Thyroid gland (tissue), 4 donors: ENCODE data around the gene SKIDA1. TPM values are rescaled to one million over a fixed set of nuclear protein-coding genes. Genes with fewer than 3 reads are reported as not detected.

ENCODE experiments used
- DNase-seq, 2 donors: peaks; one replicate each; pipeline ENCODE4 v3.0.0-alpha.2; 2019
- H3K27ac ChIP-seq, 3 donors: fragments of 200-600 bp; sonication (generic); 1 replicate in 2 of 3; 2 replicates in 1 of 3; pipeline ENCODE4 v1.5.1; 2016 to 2019; ENCODE audit warnings: mild to moderate bottlenecking in 1 of 3, moderate library complexity in 1 of 3
- H3K27me3 ChIP-seq: fragments of 200-600 bp; sonication (generic); one replicate; pipeline ENCODE4 v1.5.1; 2019
- H3K36me3 ChIP-seq, 2 donors: fragments of 200-600 bp; sonication (generic); one replicate each; pipeline ENCODE4 v1.5.1; 2016 to 2019
- H3K4me1 ChIP-seq, 2 donors: fragments of 200-600 bp; sonication (generic); one replicate each; pipeline ENCODE4 v1.5.1; 2017 to 2019
- H3K4me3 ChIP-seq, 3 donors: fragments of 200-600 bp; sonication (generic); replicated peaks in 1 of 3; 1 replicate in 2 of 3; 2 replicates in 1 of 3; pipeline ENCODE4 v1.5.1; 2016; ENCODE audit warnings: mild to moderate bottlenecking in 1 of 3
- H3K9me3 ChIP-seq: fragments of 200-600 bp; sonication (generic); one replicate; pipeline ENCODE4 v1.5.1; 2017
- POLR2A ChIP-seq, 2 donors: fragments of 450-650 bp; IDR thresholded peaks; one replicate each; pipeline ENCODE4 v1.6.1; 2017; ENCODE audit warnings: antibody characterized with exemption in 2 of 2, mild to moderate bottlenecking in 2 of 2, moderate library complexity in 1 of 2
- WGBS, 2 donors: methylation state at CpG; one replicate each; pipeline ENCODE4 v1.1.5; 2017; 5-methylcytosine and 5-hydroxymethylcytosine counted together
- intact Hi-C: fragments of 100-400 bp; cut with DNase I; formaldehyde crosslinking; loops from one replicate; pipeline ENCODE4 v1.15.1; 2023
- total RNA-seq, 4 donors: library from RNA; depleted of rRNA; stranded (reverse); fragments of >200 nt; gene quantifications; one replicate each; pipeline ENCODE4 v1.2.3, GENCODE V29; 2016
- TF ChIP-seq, protein P1 (sequence below), 6 experiments: fragments of 200-600 bp in 3 of 6; fragments of 450-650 bp in 3 of 6; sonication (generic) in 3 of 6; IDR thresholded peaks; one replicate each; pipeline ENCODE4 v1.5.1; 2016 to 2019; ENCODE audit warnings: antibody characterized with exemption in 6 of 6, mild to moderate bottlenecking in 2 of 6, inconsistent platforms in 1 of 6, moderate library complexity in 1 of 6

SKIDA1 gene
- total RNA-seq, 4 donors from 2014 or later = 3.1 to 9.9 (median 7.1) TPM

DNA sequence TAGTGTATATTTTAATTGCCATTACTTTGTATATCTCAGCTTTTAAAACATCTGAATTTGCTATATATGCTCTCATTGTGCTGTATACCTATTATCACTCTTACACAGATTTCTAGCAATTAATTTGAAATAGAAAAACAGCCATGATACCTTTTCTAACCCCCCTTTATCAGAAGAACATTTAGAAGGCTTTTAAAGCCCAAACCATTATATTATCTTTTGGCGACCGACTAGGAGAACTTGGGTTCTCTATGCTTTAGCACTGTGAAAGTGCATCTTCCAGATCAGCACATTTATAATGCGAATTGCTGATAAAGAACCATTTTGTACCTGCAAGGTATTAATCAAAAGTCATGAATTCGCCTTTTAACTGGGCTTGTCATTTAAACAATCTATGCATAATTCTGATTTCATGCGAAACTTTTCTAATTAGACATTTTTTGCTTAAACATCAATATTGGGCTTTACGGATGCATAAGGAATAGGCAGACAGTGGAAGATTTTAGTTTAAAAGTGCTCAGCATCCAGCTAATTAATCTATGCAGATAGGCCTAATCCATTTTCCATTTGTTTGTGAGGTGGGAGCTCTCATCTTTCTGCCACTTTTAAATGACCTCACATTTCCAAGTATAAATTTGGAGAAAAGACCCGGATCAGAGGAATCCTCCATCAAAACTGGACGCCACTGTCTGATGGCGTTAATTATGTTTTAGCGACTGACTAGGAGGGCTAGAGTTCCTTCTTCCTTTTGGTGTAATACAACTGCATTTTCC, 7.4 kb upstream of the SKIDA1 start:
- no peaks in the 10 kb centered on the region for H3K27me3 ChIP-seq
- H3K36me3 ChIP-seq = peaks cover 0 to 6% of the 10 kb centered on the region in 2 donors
- no peaks in the 10 kb centered on the region for H3K9me3 ChIP-seq
- TF ChIP-seq POLR2A (IDR thresholded peaks at IDR 0.05) = no peak
- TF ChIP-seq, protein P1, sequence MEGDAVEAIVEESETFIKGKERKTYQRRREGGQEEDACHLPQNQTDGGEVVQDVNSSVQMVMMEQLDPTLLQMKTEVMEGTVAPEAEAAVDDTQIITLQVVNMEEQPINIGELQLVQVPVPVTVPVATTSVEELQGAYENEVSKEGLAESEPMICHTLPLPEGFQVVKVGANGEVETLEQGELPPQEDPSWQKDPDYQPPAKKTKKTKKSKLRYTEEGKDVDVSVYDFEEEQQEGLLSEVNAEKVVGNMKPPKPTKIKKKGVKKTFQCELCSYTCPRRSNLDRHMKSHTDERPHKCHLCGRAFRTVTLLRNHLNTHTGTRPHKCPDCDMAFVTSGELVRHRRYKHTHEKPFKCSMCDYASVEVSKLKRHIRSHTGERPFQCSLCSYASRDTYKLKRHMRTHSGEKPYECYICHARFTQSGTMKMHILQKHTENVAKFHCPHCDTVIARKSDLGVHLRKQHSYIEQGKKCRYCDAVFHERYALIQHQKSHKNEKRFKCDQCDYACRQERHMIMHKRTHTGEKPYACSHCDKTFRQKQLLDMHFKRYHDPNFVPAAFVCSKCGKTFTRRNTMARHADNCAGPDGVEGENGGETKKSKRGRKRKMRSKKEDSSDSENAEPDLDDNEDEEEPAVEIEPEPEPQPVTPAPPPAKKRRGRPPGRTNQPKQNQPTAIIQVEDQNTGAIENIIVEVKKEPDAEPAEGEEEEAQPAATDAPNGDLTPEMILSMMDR (IDR thresholded peaks at IDR 0.05) = no peak
- intact Hi-C loops = no loop called here
- DNase-seq = no peak
- peak overlapping the region; percentile 1 to 89 (median 19) for H3K4me3 ChIP-seq
- 48 to 52% methylated on average over 10 of the region's 10 CpGs for WGBS, 2 donors
- H3K27ac ChIP-seq = peak overlapping the region; percentile 72 to 98 (median 95)
- H3K4me1 ChIP-seq = peaks cover 6 to 12% of the 10 kb centered on the region in 2 donors

DNA sequence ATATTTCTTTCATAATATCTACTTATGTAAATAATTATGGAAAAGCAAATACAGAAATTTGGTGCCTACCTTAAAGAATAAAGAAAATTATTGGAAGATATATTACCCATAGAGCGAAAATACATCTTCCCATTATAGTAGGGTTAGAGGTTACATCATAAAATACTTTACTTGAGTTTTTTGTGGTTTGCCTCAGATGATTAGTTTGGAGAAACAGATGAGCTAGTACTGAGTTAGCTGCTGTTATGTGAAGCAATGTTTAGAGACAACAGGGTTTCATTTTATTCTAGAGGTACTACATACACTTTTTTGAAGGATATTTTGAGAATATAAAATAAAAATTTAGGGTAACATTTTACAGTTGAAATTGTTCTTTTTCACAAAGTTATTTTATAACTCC, 5.7 kb upstream of the SKIDA1 start:
- no peaks in the 10 kb centered on the region for H3K9me3 ChIP-seq
- DNase-seq = no peak
- peaks cover 6 to 12% of the 10 kb centered on the region in 2 donors for H3K4me1 ChIP-seq
- intact Hi-C loops = no loop called here
- H3K4me3 ChIP-seq = no peak overlapping the region
- no peaks in the 10 kb centered on the region for H3K27me3 ChIP-seq
- no peaks in the 10 kb centered on the region for H3K36me3 ChIP-seq
- 89 to 100% methylated on average over 1 of the region's 1 CpG for WGBS, 2 donors
- TF ChIP-seq, protein P1 (IDR thresholded peaks at IDR 0.05) = no peak
- no peak for TF ChIP-seq POLR2A (IDR thresholded peaks at IDR 0.05)
- peak overlapping the region in 1 of 3 donors; percentile 24 for H3K27ac ChIP-seq

DNA sequence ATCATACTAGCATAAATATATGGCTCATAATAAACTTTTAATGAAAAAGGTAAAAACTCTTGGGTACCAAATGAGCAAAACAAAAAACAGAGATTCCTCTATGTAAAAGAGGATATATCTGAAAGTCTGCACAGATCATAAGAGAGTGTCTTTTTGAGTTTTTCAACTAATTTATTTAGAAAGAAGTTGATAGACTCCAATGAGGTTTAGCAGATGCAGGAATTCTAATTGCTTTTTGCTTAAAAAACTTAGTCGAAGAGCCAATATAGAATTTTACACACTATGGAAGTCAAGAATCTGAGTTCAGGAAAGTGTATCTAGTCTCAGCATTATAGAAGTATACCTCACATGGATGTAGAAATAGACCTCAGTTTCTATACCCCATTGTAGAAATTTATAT, 5.2 kb upstream of the SKIDA1 start:
- TF ChIP-seq, protein P1 (IDR thresholded peaks at IDR 0.05) = no peak
- TF ChIP-seq POLR2A (IDR thresholded peaks at IDR 0.05) = no peak
- 94 to 98% methylated on average over 1 of the region's 1 CpG for WGBS, 2 donors
- Histone ChIP-seq H3K27me3 (no peaks in the 10 kb centered on the region), H3K9me3 (no peaks in the 10 kb centered on the region), H3K4me1 (peaks cover 6 to 12% of the 10 kb centered on the region in 2 donors), H3K27ac (peak overlapping the region in 1 of 3 donors; percentile 5), H3K36me3 (no peaks in the 10 kb centered on the region), H3K4me3 (no peak overlapping the region)
- DNase-seq = no peak
- intact Hi-C loops = no loop called here

DNA sequence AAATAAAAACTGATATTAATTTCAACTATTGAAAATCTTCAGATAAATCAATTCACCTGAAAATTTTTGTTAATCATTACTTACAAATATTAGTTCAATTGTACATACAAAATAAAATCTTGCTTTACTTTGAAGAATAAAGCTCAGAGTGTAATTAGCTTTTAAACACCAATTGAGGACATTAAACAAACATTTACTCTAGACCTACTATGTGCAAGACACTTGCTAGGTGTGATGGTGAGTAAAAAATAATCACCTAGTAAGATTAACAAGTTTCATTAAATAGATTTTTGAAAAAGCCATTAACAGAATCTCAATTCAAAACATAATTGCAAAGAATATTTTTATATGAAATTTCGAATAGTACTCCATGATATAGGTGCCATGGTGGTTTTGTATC, 4.7 kb upstream of the SKIDA1 start:
- no peaks in the 10 kb centered on the region for H3K9me3 ChIP-seq
- 96 to 99% methylated on average over 1 of the region's 1 CpG for WGBS, 2 donors
- peak overlapping the region in 1 of 3 donors; percentile 5 for H3K27ac ChIP-seq
- H3K4me3 ChIP-seq = no peak overlapping the region
- TF ChIP-seq, protein P1 (IDR thresholded peaks at IDR 0.05) = no peak
- TF ChIP-seq POLR2A (IDR thresholded peaks at IDR 0.05) = no peak
- intact Hi-C loops = no loop called here
- H3K4me1 ChIP-seq = peaks cover 6 to 12% of the 10 kb centered on the region in 2 donors
- H3K36me3 ChIP-seq = no peaks in the 10 kb centered on the region
- no peaks in the 10 kb centered on the region for H3K27me3 ChIP-seq
- no peak for DNase-seq
